HCT116 (cell line): Measurements from ENCODE around the gene DMXL1. TPM values are rescaled to one million over a fixed set of nuclear protein-coding genes. Genes with fewer than 3 reads are reported as not detected.
"Not testable (repeated sequence)": the region's sequence is repeated elsewhere in the genome, so short reads cannot be mapped to it uniquely, and the experiment has no call there.

Experiments used
- ATAC-seq: fragments of 200-7000 bp; cut with Tn5 transposase; 2 replicates; pipeline ENCODE4 v1.9.1; 2020; ENCODE audit warnings: mild to moderate bottlenecking, moderate library complexity
- BruUV-seq: library from RNA; stranded (reverse); fragments of 400-500 nt; replicated peaks from 2 replicates; lab custom pipeline; 2021; lab: Mats Ljungman, UMichigan
- CTCF ChIA-PET: fragments of 300-600 bp; sonication (Branson Sonifier 250); formaldehyde crosslinking; loops from one replicate; lab custom pipeline; 2021; ENCODE audit warnings: antibody characterized with exemption; lab: Charles Lee
- POLR2A ChIA-PET: fragments of 300-600, 350-600 bp; sonication (Branson Sonifier 250); formaldehyde crosslinking; loops from one replicate; lab custom pipeline; 2021; ENCODE audit warnings: antibody characterized with exemption; lab: Charles Lee
- RAD21 ChIA-PET, 2 experiments: fragments of 300-600 bp; sonication (Branson Sonifier 250); formaldehyde crosslinking; loops; one replicate each; lab custom pipeline; 2023; ENCODE audit warnings: low total read pairs in 2 of 2; ENCODE audit not compliant: uncharacterized antibody in 2 of 2, unreplicated experiment in 2 of 2, low non-redundant PET in 1 of 2; lab: Charles Lee
- DNase-seq: peaks from one replicate; pipeline ENCODE4 v3.0.0-alpha.2; 2010; ENCODE audit warnings: low read depth, low spot score
- H2AFZ ChIP-seq: fragments of 200-600 bp; shearing (Covaris generic), sonication (generic); 2 replicates; pipeline ENCODE4 v1.6.1; 2017; ENCODE audit warnings: low read depth, mixed run types, mixed read lengths, antibody characterized with exemption, low read length; ENCODE audit not compliant: poor library complexity, severe bottlenecking
- H3K27ac ChIP-seq: 2 replicates; pipeline ENCODE4 v1.5.1; 2012; ENCODE audit warnings: low read depth, low read length
- H3K27me3 ChIP-seq: fragments of 200-600 bp; sonication (generic); 2 replicates; pipeline ENCODE4 v1.6.1; 2016; ENCODE audit warnings: mixed run types, low read length, mixed read lengths; ENCODE audit not compliant: insufficient read depth
- H3K36me3 ChIP-seq, 2 experiments: fragments of 200-500 bp in 1 of 2; fragments of 200-600 bp in 1 of 2; sonication (Bioruptor generic) in 1 of 2; sonication (generic) in 1 of 2; 2 replicates each; pipeline versions ENCODE4 v1.5.1 to v1.6.1; 2014 to 2016; ENCODE audit warnings: low read length in 2 of 2, inconsistent platforms in 1 of 2, mixed read lengths in 1 of 2, mixed run types in 1 of 2; ENCODE audit not compliant: insufficient read depth in 2 of 2, control insufficient read depth in 1 of 2
- H3K4me1 ChIP-seq, 2 experiments: fragments of 200-600 bp in 1 of 2; sonication (generic) in 1 of 2; 2 replicates each; pipeline versions ENCODE4 v1.5.1 to v1.6.1; 2012 to 2017; ENCODE audit warnings: low read length in 2 of 2, inconsistent platforms in 1 of 2, mild to moderate bottlenecking in 1 of 2, mixed read lengths in 1 of 2, mixed run types in 1 of 2, moderate library complexity in 1 of 2; ENCODE audit not compliant: insufficient read depth in 2 of 2, control insufficient read depth in 1 of 2
- H3K4me2 ChIP-seq: fragments of 200-600 bp; sonication (generic); 2 replicates; pipeline ENCODE4 v1.6.1; 2017; ENCODE audit warnings: mixed run types, low read length, mixed read lengths
- H3K4me3 ChIP-seq, 2 experiments: fragments of 200-600 bp in 1 of 2; sonication (generic) in 1 of 2; replicated peaks in 1 of 2; 2 replicates each; pipeline ENCODE4 v1.5.1; 2011 to 2016; ENCODE audit warnings: low read length in 2 of 2, control low read depth in 1 of 2, low read depth in 1 of 2, mild to moderate bottlenecking in 1 of 2, mixed read lengths in 1 of 2, mixed run types in 1 of 2
- H3K79me2 ChIP-seq: fragments of 200-600 bp; sonication (generic); 2 replicates; pipeline ENCODE4 v1.6.1; 2017; ENCODE audit warnings: mild to moderate bottlenecking, mixed run types, low read length, moderate library complexity, mixed read lengths; ENCODE audit not compliant: insufficient read depth
- H3K9ac ChIP-seq: fragments of 200-600 bp; sonication (generic); 2 replicates; pipeline ENCODE4 v1.6.1; 2016; ENCODE audit warnings: low read length, mixed read lengths
- H3K9me2 ChIP-seq: fragments of 200-600 bp; sonication (generic), shearing (Covaris generic); 2 replicates; pipeline ENCODE4 v1.6.1; 2017; ENCODE audit warnings: mixed run types, mild to moderate bottlenecking, moderate library complexity; ENCODE audit not compliant: insufficient read depth
- H3K9me3 ChIP-seq, 2 experiments: fragments of 200-500 bp in 1 of 2; fragments of 200-600 bp in 1 of 2; sonication (Bioruptor generic) in 1 of 2; sonication (generic) in 1 of 2; 2 replicates each; pipeline ENCODE4 v1.6.1; 2014 to 2017; ENCODE audit warnings: low read length in 2 of 2, mixed read lengths in 2 of 2, inconsistent platforms in 1 of 2, low read depth in 1 of 2, mild to moderate bottlenecking in 1 of 2, mixed run types in 1 of 2, moderate library complexity in 1 of 2; ENCODE audit not compliant: control insufficient read depth in 1 of 2, insufficient read depth in 1 of 2
- H4K20me1 ChIP-seq: fragments of 200-600 bp; sonication (generic), shearing (Covaris generic); 2 replicates; pipeline ENCODE4 v1.6.1; 2017; ENCODE audit warnings: mixed run types, mild to moderate bottlenecking, moderate library complexity; ENCODE audit not compliant: insufficient read depth
- ELF1 ChIP-seq: IDR thresholded peaks from 2 replicates; pipeline ENCODE4 v1.6.1; 2012; ENCODE audit warnings: low read depth, borderline replicate concordance
- EZH2phosphoT487 ChIP-seq: fragments of 200-600 bp; IDR thresholded peaks from 2 replicates; pipeline ENCODE4 v1.6.1; 2018; ENCODE audit warnings: antibody characterized with exemption, borderline replicate concordance
- FOSL1 ChIP-seq: IDR thresholded peaks from 2 replicates; pipeline ENCODE4 v1.6.1; 2012; ENCODE audit warnings: low read depth
- POLR2AphosphoS5 ChIP-seq: IDR thresholded peaks from 2 replicates; pipeline ENCODE4 v1.6.1; 2011; ENCODE audit warnings: mild to moderate bottlenecking, low read depth, low read length, moderate library complexity
- intact Hi-C: fragments of 100-400 bp; cut with micrococcal nuclease; formaldehyde crosslinking; loops from 2 replicates; pipeline ENCODE4 v1.10.0; 2022
- total RNA-seq: library from RNA; stranded (reverse); gene quantifications from one replicate; pipeline ENCODE4 v1.2.1, GENCODE V29; 2021; ENCODE audit not compliant: unreplicated experiment
- TF ChIP-seq, protein P1 (sequence below): IDR thresholded peaks from 2 replicates; pipeline ENCODE4 v1.6.1; 2012
- TF ChIP-seq, protein P2 (sequence below): IDR thresholded peaks from 2 replicates; pipeline ENCODE4 v1.6.1; 2012

The DMXL1 gene
- total RNA-seq, 1 experiment from 2014 or later, result 21.1 TPM

DNA sequence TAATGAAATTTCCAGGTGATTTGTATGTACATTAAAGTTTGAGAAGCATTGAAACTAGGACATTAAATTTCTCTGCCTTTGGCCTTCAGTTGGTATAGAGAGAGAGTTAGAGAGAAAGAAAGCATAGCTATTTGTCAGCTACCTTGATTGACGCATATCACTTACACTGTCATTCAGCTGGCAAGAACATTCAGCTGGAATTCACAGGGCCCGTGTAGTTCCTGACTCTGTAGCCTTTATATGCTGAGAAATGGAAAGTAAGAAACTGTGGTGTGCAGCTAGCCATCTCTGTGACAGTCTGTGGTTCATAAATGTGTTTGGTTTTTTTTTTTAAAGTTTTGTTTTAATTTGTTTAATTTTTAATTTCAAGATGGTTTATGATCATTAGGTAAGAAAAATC, 58.9 kb downstream of the DMXL1 start:
- no peak for TF ChIP-seq EZH2phosphoT487
- no peak for TF ChIP-seq FOSL1
- TF ChIP-seq, protein P1, sequence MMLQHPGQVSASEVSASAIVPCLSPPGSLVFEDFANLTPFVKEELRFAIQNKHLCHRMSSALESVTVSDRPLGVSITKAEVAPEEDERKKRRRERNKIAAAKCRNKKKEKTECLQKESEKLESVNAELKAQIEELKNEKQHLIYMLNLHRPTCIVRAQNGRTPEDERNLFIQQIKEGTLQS, result no peak
- H3K27ac ChIP-seq, result no peak overlapping the region
- no peaks in the 10 kb centered on the region for H3K9me3 ChIP-seq
- POLR2A ChIA-PET, result no interaction called here
- RAD21 ChIA-PET, result no interaction called here
- CTCF ChIA-PET, result no interaction called here
- no peak overlapping the region for H3K9ac ChIP-seq
- DNase-seq (no peak), ATAC-seq (no peak)
- BruUV-seq, result no TSS peak
- no peak overlapping the region for H2AFZ ChIP-seq
- no peak overlapping the region for H3K4me3 ChIP-seq
- H4K20me1 ChIP-seq, result no peaks in the 10 kb centered on the region
- no peaks in the 10 kb centered on the region for H3K4me1 ChIP-seq
- H3K9me2 ChIP-seq, result no peaks in the 10 kb centered on the region
- intact Hi-C loops, result loop anchor here (5.0 kb wide), 1 partner anchor 73 kb away; no protein-coding TSS in a partner anchor
- no peak overlapping the region for H3K4me2 ChIP-seq
- H3K36me3 ChIP-seq, result no peaks in the 10 kb centered on the region
- no peaks in the 10 kb centered on the region for H3K27me3 ChIP-seq
- H3K79me2 ChIP-seq, result no peaks in the 10 kb centered on the region

DNA sequence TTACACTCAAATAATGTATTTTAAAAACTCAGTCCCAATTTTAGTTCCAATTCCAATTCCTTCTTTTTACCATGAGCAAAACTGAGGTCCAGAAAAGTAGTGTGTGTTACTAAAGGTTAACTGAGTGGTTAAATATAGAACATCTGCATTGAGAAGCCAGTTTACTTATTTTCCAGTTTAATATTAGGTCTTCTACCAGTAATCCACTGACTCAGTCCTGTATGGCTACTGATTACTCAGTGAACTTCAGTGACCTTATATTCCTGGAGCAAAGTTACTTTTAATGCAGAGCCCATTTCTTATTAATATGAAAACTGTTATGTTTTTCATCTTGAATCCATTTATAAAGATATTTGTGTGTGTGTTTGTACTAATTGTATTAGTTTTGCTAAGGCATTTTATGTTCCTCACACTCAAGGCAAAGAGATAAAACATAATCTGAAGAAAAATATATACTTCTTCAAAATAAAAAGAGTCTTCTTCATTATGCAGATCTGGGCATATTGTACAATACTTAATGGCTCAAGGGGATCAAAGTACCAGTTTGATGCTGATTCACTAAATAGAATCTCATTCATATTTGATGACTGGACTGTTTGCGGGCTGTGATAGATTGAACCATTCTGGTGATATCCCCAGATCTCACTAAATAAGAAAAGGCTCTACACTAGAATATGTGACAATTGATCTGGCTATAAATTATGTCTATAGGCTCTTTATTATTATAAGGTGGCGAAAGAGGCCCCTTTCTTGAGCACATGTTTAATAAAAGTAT, 60.8 kb downstream of the DMXL1 start:
- no peaks in the 10 kb centered on the region for H3K79me2 ChIP-seq
- H3K27me3 ChIP-seq, result no peaks in the 10 kb centered on the region
- H3K27ac ChIP-seq, result no peak overlapping the region
- ChIA-PET CTCF (no interaction called here), POLR2A (no interaction called here), RAD21 (no interaction called here)
- no peak overlapping the region for H3K9ac ChIP-seq
- H2AFZ ChIP-seq, result no peak overlapping the region
- H3K4me1 ChIP-seq, result no peaks in the 10 kb centered on the region
- intact Hi-C loops, result loop anchor here (5.0 kb wide), 1 partner anchor 71 kb away; no protein-coding TSS in a partner anchor
- H3K36me3 ChIP-seq, result no peaks in the 10 kb centered on the region
- TF ChIP-seq, protein P2, sequence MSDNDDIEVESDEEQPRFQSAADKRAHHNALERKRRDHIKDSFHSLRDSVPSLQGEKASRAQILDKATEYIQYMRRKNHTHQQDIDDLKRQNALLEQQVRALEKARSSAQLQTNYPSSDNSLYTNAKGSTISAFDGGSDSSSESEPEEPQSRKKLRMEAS, result no peak
- TF ChIP-seq POLR2AphosphoS5, result no peak
- no peak for TF ChIP-seq ELF1
- no TSS peak for BruUV-seq
- no peaks in the 10 kb centered on the region for H4K20me1 ChIP-seq
- H3K4me2 ChIP-seq, result no peak overlapping the region
- ATAC-seq (no peak), DNase-seq (no peak)
- no peaks in the 10 kb centered on the region; a peak in 1 of 4 replicates for H3K9me3 ChIP-seq
- H3K4me3 ChIP-seq, result no peak overlapping the region
- H3K9me2 ChIP-seq, result no peaks in the 10 kb centered on the region

GRCh38 chr5:119135743-119136142, 64.9 kb downstream of the DMXL1 start:
- ATAC-seq, intact Hi-C loops: not testable (repeated sequence)

More at GRCh38 chr5:119135743-119136142, 64.9 kb downstream of the DMXL1 start:
- BruUV-seq, H3K9me2 ChIP-seq, DNase-seq, H3K27me3 ChIP-seq, H3K79me2 ChIP-seq, H3K9me3 ChIP-seq, H4K20me1 ChIP-seq, H2AFZ ChIP-seq, CTCF ChIA-PET, POLR2A ChIA-PET, H3K36me3 ChIP-seq, RAD21 ChIA-PET, H3K4me3 ChIP-seq, H3K4me2 ChIP-seq, H3K9ac ChIP-seq, H3K4me1 ChIP-seq, H3K27ac ChIP-seq: not testable (repeated sequence)
